T-helper 9 cell (primary cell): ENCODE measurements around the gene PDCL3.

Experiments used
- DNase-seq: peaks from one replicate; pipeline ENCODE4 v3.0.0-alpha.2; 2020

Gene PDCL3

DNA sequence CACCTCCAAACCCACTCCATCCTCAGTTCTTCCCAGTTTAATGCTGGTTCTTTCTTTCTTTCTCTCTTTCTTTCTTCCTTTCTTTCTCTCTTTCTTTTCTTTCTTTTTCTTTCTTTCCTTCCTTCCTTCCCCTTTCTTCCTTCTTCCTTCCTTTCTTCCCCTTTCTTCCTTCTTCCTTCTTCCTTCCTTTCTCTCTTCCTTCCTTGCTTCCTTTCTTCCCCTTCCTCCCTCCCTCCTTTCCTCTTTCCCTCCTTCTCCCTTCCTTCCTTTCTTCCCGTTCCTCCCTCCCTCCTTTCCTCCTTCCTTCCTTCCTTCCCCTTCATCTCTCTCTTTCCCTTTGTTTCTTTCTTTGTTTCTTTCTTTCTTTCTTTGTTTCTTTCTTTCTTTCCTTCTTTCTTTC, 50.9 kb downstream of the PDCL3 start:
- DNase-seq = no peak

- DNase-seq = no peak
Measured at GRCh38 chr2:100614455-100615000, 51.7 kb downstream of the PDCL3 start.

- no peak for DNase-seq
Measured at GRCh38 chr2:100615471-100615870, 52.7 kb downstream of the PDCL3 start.

GRCh38 chr2:100615886-100616285, 53.1 kb downstream of the PDCL3 start:
- no peak for DNase-seq

- no peak for DNase-seq
Measured at GRCh38 chr2:100616841-100617390, 54.1 kb downstream of the PDCL3 start.

- no peak for DNase-seq
Measured at GRCh38 chr2:100619951-100620350, 57.2 kb downstream of the PDCL3 start.

DNA sequence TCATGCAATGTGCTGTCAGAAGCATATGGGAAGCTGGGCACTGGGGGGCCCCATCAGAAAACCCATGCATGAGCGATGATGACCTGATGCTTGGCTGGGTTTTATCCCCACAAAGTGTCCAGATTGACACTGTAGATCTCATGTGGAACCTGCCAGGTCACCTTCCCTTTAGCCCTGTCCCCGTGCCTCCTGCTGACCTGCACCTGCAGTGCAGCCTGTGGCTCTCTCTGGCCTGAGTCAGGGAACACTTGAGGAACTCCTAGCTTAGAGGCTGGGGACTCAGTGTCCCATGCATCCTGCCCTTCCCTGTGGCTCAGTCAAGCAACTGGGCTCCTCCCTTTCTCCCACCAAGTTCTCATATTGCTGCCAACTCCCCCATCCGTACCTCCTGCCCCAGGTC, 57.7 kb downstream of the PDCL3 start:
- DNase-seq = no peak

DNA sequence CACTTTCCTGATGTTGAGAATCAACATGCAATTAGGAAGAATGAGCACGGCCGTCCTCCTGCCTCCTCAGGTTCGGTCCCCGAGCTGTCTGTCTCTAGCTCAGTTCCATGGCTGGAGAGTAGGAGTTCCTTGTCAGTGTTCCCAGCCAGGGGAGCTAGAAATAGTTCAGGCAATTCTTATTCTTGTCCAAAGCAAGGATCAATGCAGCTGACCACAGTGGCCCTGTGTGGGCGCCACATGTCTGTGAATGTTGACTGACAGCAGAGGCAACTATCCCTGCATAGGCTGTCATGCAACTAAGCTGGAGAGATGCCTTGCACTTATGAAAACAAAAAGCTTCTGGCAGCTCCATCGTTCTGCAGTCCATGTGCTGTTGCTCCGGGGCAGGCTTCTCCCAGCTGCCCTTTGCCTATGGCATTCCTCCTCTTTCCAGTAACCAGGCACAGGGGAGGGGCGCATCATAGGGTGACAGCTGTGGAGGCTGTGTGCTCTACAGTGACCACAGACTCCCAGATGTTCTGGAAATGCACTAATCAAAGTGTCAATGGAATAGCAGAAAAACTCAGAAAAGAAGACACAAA, 58.7 kb downstream of the PDCL3 start:
- DNase-seq = no peak

GRCh38 chr2:100623033-100623715, 60.4 kb downstream of the PDCL3 start:
- DNase-seq = no peak

- no peak for DNase-seq
Measured at GRCh38 chr2:100623930-100624329, 61.1 kb downstream of the PDCL3 start.

DNA sequence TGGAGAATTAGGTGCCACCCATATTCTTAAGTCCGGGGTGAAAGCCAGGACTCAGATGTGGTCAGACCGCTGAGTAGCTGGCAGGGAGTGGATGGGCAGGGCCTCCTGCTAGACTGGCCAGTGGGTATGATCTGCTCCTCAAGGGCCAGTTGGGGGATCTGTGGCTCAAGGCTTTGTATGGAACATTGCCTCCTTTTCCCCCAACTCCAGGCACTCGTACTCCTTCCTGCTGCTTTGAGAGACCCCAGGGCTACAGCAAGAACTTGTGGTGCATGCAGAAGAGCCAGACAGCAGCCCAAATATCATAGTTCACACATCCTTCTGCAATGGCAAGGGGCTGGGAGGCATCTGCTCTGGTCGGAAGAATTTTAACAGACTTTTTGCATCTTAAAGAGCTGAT, 61.7 kb downstream of the PDCL3 start:
- DNase-seq = no peak

- DNase-seq = no peak
Measured at GRCh38 chr2:100625717-100626116, 62.9 kb downstream of the PDCL3 start.
